GM20431 (cell line): Measurements from ENCODE around the gene TPT1.
"Not testable (repeated sequence)": the region's sequence is repeated elsewhere in the genome, so short reads cannot be mapped to it uniquely, and the experiment has no call there.

Source experiments
- in situ Hi-C: fragments of 300-500 bp; cut with MseI, MboI; formaldehyde crosslinking; loops from one replicate; pipeline ENCODE4 v1.15.0; 2020; ENCODE audit warnings: low sequenced_read_pairs; ENCODE audit not compliant: unreplicated experiment

Gene TPT1

DNA sequence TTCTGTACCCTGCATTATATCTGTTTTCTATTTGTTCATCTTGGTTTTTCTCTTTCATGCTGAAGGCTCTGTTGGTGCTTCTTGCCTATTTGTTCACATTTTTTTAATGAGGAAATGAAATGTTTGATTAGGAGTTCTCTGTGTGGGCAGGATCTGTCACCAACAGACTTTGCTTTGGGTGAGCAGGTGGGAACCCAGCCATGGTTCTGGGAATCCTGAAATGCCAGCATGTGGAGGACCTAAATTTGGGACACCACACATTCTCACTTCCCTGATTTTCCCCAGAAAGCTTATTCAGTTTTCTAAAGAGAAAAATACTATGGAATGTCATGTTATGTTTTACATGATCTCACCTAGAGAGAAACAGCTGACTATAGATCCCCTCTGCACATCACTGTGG is 34.0 kb downstream of the TPT1 start:
- in situ Hi-C loops: loop anchor here (10.0 kb wide), 1 partner anchor 262 kb away; no protein-coding TSS in a partner anchor

GRCh38 chr13:45305079-45305478 is 35.9 kb downstream of the TPT1 start:
- in situ Hi-C loops: loop anchor here (10.0 kb wide), 1 partner anchor 260 kb away; no protein-coding TSS in a partner anchor

GRCh38 chr13:45303866-45304265 is 37.1 kb downstream of the TPT1 start:
- in situ Hi-C loops: loop anchor here (10.0 kb wide), 1 partner anchor 259 kb away; no protein-coding TSS in a partner anchor

DNA sequence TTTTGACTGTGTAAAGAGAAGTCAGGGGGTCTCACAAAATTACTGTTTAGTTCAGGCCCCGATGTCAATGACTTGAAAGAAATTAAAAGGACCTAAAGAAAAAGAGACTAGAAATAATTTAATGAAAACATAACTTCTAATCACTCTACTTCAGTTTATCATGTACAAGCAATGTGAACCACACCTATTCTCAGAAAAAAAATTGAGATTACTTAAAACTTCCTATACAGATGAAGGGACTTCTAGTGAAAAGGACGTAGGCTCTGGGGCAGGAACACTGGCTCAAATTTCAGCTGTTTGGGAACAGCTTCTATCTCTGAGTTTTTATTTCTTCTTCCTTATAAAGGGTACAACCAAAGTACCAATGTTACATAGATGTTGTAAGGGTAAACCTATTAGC is 38.0 kb downstream of the TPT1 start:
- in situ Hi-C loops: loop anchor here (10.0 kb wide), 1 partner anchor 258 kb away; no protein-coding TSS in a partner anchor

DNA sequence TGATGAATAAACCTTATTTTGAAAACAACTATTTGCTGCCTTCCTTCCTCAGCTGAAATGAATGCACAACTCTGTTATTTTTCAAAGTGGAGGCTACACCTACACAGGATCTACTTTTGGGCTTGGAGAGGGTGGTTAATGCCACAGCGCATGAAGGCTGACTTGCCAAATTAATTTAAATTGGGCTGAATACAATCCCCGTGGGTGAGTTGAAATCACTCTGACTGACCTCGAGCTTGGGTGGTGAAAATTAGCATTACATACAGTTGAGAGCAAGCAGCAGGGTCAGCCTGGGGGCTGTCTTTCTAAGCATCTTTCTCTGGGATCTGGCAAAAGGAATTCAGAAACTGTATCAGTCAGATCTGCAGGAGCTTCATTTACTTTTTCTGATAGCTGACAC is 38.5 kb downstream of the TPT1 start:
- in situ Hi-C loops: loop anchor here (10.0 kb wide), 1 partner anchor 258 kb away; no protein-coding TSS in a partner anchor

DNA sequence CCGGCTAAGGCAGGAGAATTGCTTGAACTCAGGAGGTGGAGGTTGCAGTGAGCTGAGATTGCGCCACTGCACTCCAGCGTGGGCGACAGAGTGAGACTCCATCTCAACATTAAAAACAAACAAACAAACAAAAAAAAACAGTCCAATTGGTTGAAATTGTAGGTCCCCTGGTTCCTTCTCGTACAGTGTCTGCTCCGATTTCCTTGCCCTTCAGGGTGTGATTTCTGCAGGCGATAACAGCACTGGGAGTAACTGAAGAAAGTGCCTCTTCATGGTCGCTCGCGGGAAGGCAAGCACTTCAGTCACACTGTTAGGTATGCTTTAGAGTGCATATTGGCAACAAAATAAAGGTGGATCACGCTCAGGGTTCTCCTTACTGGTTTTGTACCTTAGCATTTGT is 39.7 kb downstream of the TPT1 start:
- in situ Hi-C loops: loop anchor here (10.0 kb wide), 1 partner anchor 256 kb away; no protein-coding TSS in a partner anchor

DNA sequence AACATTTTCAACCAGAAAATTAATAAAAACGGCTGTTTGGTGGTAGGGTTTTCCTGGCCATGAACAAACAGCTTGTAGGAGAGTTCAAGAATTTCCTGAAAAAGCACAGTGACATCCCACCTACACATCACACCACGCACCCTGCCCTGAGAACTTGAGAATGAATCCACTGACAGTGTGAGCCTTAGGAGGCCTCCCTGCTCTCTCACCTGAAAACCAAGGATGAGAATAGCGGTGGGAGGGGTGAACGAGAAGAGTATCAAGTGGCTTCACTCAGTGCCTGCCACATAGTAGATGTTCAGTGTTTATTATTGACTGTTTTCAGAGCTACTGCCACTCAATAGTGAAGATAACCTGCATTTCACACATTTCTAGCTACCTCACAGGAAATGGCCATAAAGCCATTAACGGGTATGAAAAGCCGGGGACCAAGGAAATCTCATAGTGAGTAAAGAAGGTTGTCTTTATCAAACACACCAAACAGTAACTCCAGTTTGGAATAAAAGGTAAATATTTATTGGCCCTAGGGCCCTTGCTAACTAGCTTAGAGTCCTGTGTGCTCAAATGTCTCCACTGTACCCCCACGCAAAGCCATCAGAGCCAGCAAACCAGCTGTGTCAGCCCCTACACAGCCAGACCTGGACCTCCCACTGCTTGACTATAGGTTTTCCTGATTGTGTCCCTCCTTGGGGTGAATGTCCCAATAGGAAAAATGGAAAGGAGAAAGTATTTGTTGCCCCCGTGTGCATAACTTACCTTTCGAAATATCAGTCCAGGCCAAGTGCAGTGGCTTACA is 40.6 kb downstream of the TPT1 start:
- in situ Hi-C loops: loop anchor here (10.0 kb wide), 1 partner anchor 256 kb away; no protein-coding TSS in a partner anchor

GRCh38 chr13:45299194-45299593 is 41.8 kb downstream of the TPT1 start:
- in situ Hi-C loops: no loop called here

DNA sequence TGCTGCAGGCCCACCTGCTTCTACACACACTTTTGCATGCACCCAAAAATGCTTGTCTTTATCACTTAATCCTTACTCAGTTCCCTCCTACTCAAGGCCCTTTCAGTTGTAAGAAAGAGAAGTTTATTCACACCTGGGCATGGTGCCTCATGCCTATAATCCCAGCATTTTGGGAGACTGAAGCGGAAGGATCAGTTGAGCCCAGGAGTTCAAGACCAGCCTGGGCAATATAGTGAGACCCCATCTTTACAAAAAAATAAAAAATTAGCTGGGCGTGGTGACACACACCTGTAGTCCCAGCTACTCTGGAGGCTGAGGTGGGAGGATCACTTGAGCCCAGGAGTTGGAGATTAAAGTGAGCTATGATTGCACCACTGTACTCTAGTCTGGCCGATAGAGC is 42.4 kb downstream of the TPT1 start:
- in situ Hi-C loops: not testable (repeated sequence)

GRCh38 chr13:45298206-45298505 is 42.8 kb downstream of the TPT1 start:
- in situ Hi-C loops: no loop called here

DNA sequence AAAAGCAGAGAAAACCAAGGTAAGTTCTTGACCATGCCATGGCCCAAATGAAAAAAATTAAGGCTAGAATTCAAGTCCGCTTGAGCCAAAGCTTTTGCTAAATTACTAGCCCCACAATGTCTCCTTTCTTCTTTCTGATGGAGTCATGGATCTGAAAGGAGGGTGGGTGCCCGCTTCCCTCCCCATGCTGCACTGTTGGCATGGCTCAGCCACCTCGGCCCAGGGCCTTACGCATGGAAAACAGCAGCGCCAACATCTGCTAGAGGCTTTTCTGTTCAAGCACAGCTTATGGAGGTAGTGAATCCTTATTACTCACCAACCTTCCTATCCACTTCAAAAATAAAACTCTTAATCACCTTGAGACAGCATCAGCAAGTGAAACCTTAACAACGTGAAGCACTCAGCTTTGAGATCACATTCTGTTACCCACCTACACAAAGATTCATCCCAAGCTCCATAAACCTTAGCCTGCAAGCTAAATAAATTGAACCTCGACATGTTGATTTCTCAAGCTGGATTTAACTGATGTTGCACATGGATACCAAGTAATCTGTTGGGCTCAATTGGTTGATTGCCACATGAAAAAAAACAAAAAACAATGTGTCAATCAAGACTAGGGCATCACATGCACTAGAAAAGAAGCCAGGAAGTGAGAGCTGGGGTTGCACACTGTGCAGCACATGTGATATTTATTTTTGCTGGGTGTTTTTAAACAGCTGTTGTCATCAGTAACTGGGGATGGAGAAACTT is 43.4 kb downstream of the TPT1 start:
- in situ Hi-C loops: no loop called here

DNA sequence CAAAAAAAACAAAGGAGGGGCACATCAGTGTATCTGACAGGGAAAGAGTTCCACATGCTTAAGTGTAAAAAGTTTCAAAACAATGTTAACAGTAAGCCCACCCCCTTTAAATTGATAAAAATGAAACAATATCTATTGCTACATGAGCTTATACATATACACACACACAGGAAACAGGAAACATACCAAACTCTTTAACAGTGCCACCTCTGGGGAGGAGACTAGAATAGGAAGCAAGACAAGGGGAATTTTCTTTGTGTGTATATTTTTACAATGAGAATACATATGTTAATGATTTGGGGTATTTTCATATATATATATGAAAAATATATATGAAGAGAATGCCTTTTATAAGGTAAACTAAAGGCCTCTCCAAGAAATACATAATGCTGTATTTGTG is 44.7 kb downstream of the TPT1 start:
- in situ Hi-C loops: no loop called here

- in situ Hi-C loops: no loop called here
These were observed 45.4 kb downstream of the TPT1 start for GRCh38 chr13:45295536-45295935.

GRCh38 chr13:45292176-45292575 is 48.8 kb downstream of the TPT1 start:
- in situ Hi-C loops: no loop called here

GRCh38 chr13:45289936-45290563 is 50.9 kb downstream of the TPT1 start:
- in situ Hi-C loops: no loop called here
